HEK293 (cell line): Measurements from ENCODE around the gene TPRN.
A peak's percentile ranks its signal among the peaks of the same experiment; 100 is the strongest.

Experiments
- CTCF ChIP-seq: fragments of 450-650 bp; formaldehyde crosslinking; IDR thresholded peaks from 2 replicates; pipeline ENCODE4 v1.5.1; 2016; ENCODE audit warnings: missing biosample characterization, missing genetic modification characterization
- HIC1 ChIP-seq: fragments of 450-650 bp; formaldehyde crosslinking; IDR thresholded peaks from 2 replicates; pipeline ENCODE4 v1.5.1; 2016; ENCODE audit warnings: missing biosample characterization, missing genetic modification characterization
- KLF10 ChIP-seq: fragments of 450-650 bp; IDR thresholded peaks from 2 replicates; pipeline ENCODE4 v1.5.1; 2018; ENCODE audit warnings: missing biosample characterization, mild to moderate bottlenecking, missing genetic modification characterization
- MYNN ChIP-seq: fragments of 450-650 bp; formaldehyde crosslinking; IDR thresholded peaks from 2 replicates; pipeline ENCODE4 v1.5.1; 2016; ENCODE audit warnings: missing biosample characterization, missing genetic modification characterization, borderline replicate concordance
- PRDM2 ChIP-seq: fragments of 450-650 bp; formaldehyde crosslinking; IDR thresholded peaks from 2 replicates; pipeline ENCODE4 v1.5.1; 2016; ENCODE audit warnings: missing biosample characterization, missing genetic modification characterization, borderline replicate concordance
- SALL2 ChIP-seq: fragments of 450-650 bp; formaldehyde crosslinking; IDR thresholded peaks from 2 replicates; pipeline ENCODE4 v1.5.0; 2017; ENCODE audit warnings: missing biosample characterization, mild to moderate bottlenecking, missing genetic modification characterization, borderline replicate concordance
- SCRT1 ChIP-seq: fragments of 450-650 bp; formaldehyde crosslinking; IDR thresholded peaks from 2 replicates; pipeline ENCODE4 v1.5.1; 2016; ENCODE audit warnings: missing biosample characterization, missing genetic modification characterization, borderline replicate concordance
- SP3 ChIP-seq: fragments of 450-650 bp; formaldehyde crosslinking; IDR thresholded peaks from 2 replicates; pipeline ENCODE4 v1.5.1; 2016; ENCODE audit warnings: missing biosample characterization, missing genetic modification characterization
- ZBTB21 ChIP-seq: fragments of 450-650 bp; formaldehyde crosslinking; IDR thresholded peaks from 2 replicates; pipeline ENCODE4 v1.5.1; 2017; ENCODE audit warnings: missing biosample characterization, missing genetic modification characterization
- ZBTB26 ChIP-seq: fragments of 450-650 bp; formaldehyde crosslinking; optimal IDR thresholded peaks from 2 replicates; pipeline ENCODE3; 2016; ENCODE audit warnings: missing biosample characterization, mild to moderate bottlenecking, missing genetic modification characterization
- ZFHX2 ChIP-seq: fragments of 450-650 bp; formaldehyde crosslinking; conservative IDR thresholded peaks from 2 replicates; pipeline ENCODE4 v1.5.1; 2016; ENCODE audit warnings: missing biosample characterization, missing genetic modification characterization
- ZNF2 ChIP-seq: fragments of 450-650 bp; formaldehyde crosslinking; IDR thresholded peaks from 2 replicates; pipeline ENCODE4 v1.5.1; 2016; ENCODE audit warnings: missing biosample characterization, missing genetic modification characterization
- ZNF37A ChIP-seq: fragments of 450-650 bp; IDR thresholded peaks from 2 replicates; pipeline ENCODE4 v1.5.1; 2018; ENCODE audit warnings: missing biosample characterization, missing genetic modification characterization
- ZNF416 ChIP-seq: fragments of 450-650 bp; formaldehyde crosslinking; IDR thresholded peaks from 2 replicates; pipeline ENCODE4 v1.5.1; 2016; ENCODE audit warnings: missing biosample characterization, missing genetic modification characterization
- ZNF501 ChIP-seq: fragments of 450-650 bp; formaldehyde crosslinking; IDR thresholded peaks from 2 replicates; pipeline ENCODE4 v1.5.1; 2016; ENCODE audit warnings: missing biosample characterization, missing genetic modification characterization
- ZNF544 ChIP-seq: fragments of 450-650 bp; formaldehyde crosslinking; IDR thresholded peaks from 2 replicates; pipeline ENCODE4 v1.5.0; 2017; ENCODE audit warnings: missing biosample characterization, missing genetic modification characterization
- ZNF645 ChIP-seq: fragments of 450-650 bp; formaldehyde crosslinking; IDR thresholded peaks from 2 replicates; pipeline ENCODE4; 2016; ENCODE audit warnings: missing biosample characterization, missing genetic modification characterization
- ZNF692 ChIP-seq: fragments of 450-650 bp; formaldehyde crosslinking; IDR thresholded peaks from 2 replicates; pipeline ENCODE4 v1.5.1; 2016; ENCODE audit warnings: missing biosample characterization, missing genetic modification characterization
- ZNF707 ChIP-seq: fragments of 450-650 bp; formaldehyde crosslinking; IDR thresholded peaks from 2 replicates; pipeline ENCODE4 v1.5.1; 2016; ENCODE audit warnings: missing biosample characterization, missing genetic modification characterization
- ZNF768 ChIP-seq: fragments of 450-650 bp; formaldehyde crosslinking; IDR thresholded peaks from 2 replicates; pipeline ENCODE4 v1.5.1; 2018; ENCODE audit warnings: missing biosample characterization, mild to moderate bottlenecking, missing genetic modification characterization
- ZNF837 ChIP-seq: fragments of 450-650 bp; formaldehyde crosslinking; IDR thresholded peaks from 2 replicates; pipeline ENCODE4 v1.5.1; 2016; ENCODE audit warnings: missing biosample characterization, missing genetic modification characterization

TPRN gene

GRCh38 chr9:137236238-137236935 lies 35.8 kb upstream of the TPRN start (continued):
- no peak for TF ChIP-seq ZNF2
- TF ChIP-seq PRDM2 (tag by site-specific recombination): no peak
- no peak for TF ChIP-seq ZNF707 (tag by site-specific recombination)
- peak; percentile 57 for TF ChIP-seq SP3 (tag by site-specific recombination)
- peak; percentile 99 for TF ChIP-seq CTCF (tag by site-specific recombination)
- 0 out of 2 replicates have a peak, but pooled peaks have one; percentile 22 for TF ChIP-seq ZNF645 (tag by site-specific recombination)
- TF ChIP-seq HIC1 (tag by site-specific recombination): no peak
- peak; percentile 26 for TF ChIP-seq ZBTB26 (tag by site-specific recombination)
- TF ChIP-seq KLF10 (tag by site-specific recombination): peak; percentile 56; the same call in 1 of the 2 replicates
- TF ChIP-seq ZBTB21 (tag by site-specific recombination): no peak
- no peak for TF ChIP-seq SCRT1 (tag by site-specific recombination)
- TF ChIP-seq ZNF692 (tag by site-specific recombination): peak; percentile 67; the same call in 1 of the 2 replicates
- no peak for TF ChIP-seq ZNF768 (tag by site-specific recombination)
- TF ChIP-seq SALL2 (tag by site-specific recombination): no peak
- no peak for TF ChIP-seq MYNN
- peak; percentile 53; the same call in 1 of the 2 replicates for TF ChIP-seq ZNF501 (tag by site-specific recombination)
- TF ChIP-seq ZNF37A (tag by site-specific recombination): no peak
- TF ChIP-seq ZNF416 (tag by site-specific recombination): no peak
- TF ChIP-seq ZFHX2 (tag by site-specific recombination): peak; percentile 87
- no peak for TF ChIP-seq ZNF544 (tag by site-specific recombination)
- no peak for TF ChIP-seq ZNF837
